K562 (cell line): Measurements from ENCODE around the gene RASIP1. TPM values are rescaled to one million over a fixed set of nuclear protein-coding genes. Genes with fewer than 3 reads are reported as not detected.

ENCODE experiments used
- ATF2 ChIP-seq: sonication (generic); formaldehyde crosslinking; IDR thresholded peaks from 2 replicates; pipeline ENCODE4 v1.8.1; 2022; ENCODE audit warnings: missing genetic modification reagents
- ATF3 ChIP-seq, 2 experiments: fragments of 450-650 bp in 1 of 2; sonication (generic) in 1 of 2; formaldehyde crosslinking in 1 of 2; IDR thresholded peaks in 1 of 2; conservative IDR thresholded peaks in 1 of 2; 2 replicates each; pipeline versions ENCODE4 v1.6.1 to v1.8.1; 2016 to 2023; ENCODE audit warnings: mild to moderate bottlenecking in 2 of 2, moderate library complexity in 2 of 2, inconsistent platforms in 1 of 2, missing genetic modification reagents in 1 of 2
- BCL6 ChIP-seq: fragments of 250-450 bp; sonication (Bioruptor Pico); IDR thresholded peaks from 2 replicates; pipeline ENCODE4 v1.4.0; 2020
- COPS2 ChIP-seq: fragments of 450-650 bp; conservative IDR thresholded peaks from 2 replicates; pipeline ENCODE4 v1.6.1; 2016; ENCODE audit warnings: mild to moderate bottlenecking, moderate library complexity
- EGR1 ChIP-seq: fragments of 450-650 bp; conservative IDR thresholded peaks from 2 replicates; pipeline ENCODE4 v1.6.1; 2017; ENCODE audit warnings: mild to moderate bottlenecking
- FOXA3 ChIP-seq, 2 experiments: fragments of 450-650 bp in 1 of 2; sonication (generic) in 1 of 2; formaldehyde crosslinking; IDR thresholded peaks in 1 of 2; conservative IDR thresholded peaks in 1 of 2; 2 replicates each; pipeline versions ENCODE4 v1.4.0 to v1.8.0; 2020 to 2022; ENCODE audit warnings: mild to moderate bottlenecking in 2 of 2, missing genetic modification reagents in 1 of 2
- GTF3C2 ChIP-seq: IDR thresholded peaks from 3 replicates; pipeline ENCODE4 v1.6.1; 2011; ENCODE audit warnings: borderline replicate concordance, mild to moderate bottlenecking, moderate library complexity; ENCODE audit not compliant: insufficient read length; ENCODE audit errors: extremely low read depth
- JUNB ChIP-seq: fragments of 450-650 bp; formaldehyde crosslinking; conservative IDR thresholded peaks from 2 replicates; pipeline ENCODE4 v1.4.0; 2020; ENCODE audit warnings: mild to moderate bottlenecking
- MAFK ChIP-seq: IDR thresholded peaks from 2 replicates; pipeline ENCODE4 v1.6.1; 2011; ENCODE audit warnings: low read length, improper control_type of control experiment
- RB1 ChIP-seq: fragments of 450-650 bp; IDR thresholded peaks from 2 replicates; pipeline ENCODE4 v1.6.1; 2017; ENCODE audit warnings: low read depth, mild to moderate bottlenecking
- TAL1 ChIP-seq: fragments of 450-650 bp; IDR thresholded peaks from 2 replicates; pipeline ENCODE4 v1.6.1; 2016; ENCODE audit warnings: mild to moderate bottlenecking
- ZC3H4 ChIP-seq: sonication (generic); formaldehyde crosslinking; IDR thresholded peaks from 2 replicates; pipeline ENCODE4 v1.9.0; 2021; ENCODE audit warnings: missing genetic modification reagents, borderline replicate concordance
- ZNF175 ChIP-seq: fragments of 200-800 bp; sonication (Bioruptor generic); IDR thresholded peaks from 2 replicates; pipeline ENCODE4 v1.6.1; 2016; ENCODE audit warnings: low read depth, mild to moderate bottlenecking, missing genetic modification characterization, missing compliant biosample characterization
- ZNF398 ChIP-seq: fragments of 250-450 bp; sonication (Bioruptor Pico); IDR thresholded peaks from 2 replicates; pipeline ENCODE4 v1.8.0; 2021; ENCODE audit warnings: moderate library complexity, mild to moderate bottlenecking, inconsistent platforms
- ZNF431 ChIP-seq: sonication (generic); formaldehyde crosslinking; IDR thresholded peaks from 2 replicates; pipeline ENCODE4 v1.8.0; 2022; ENCODE audit warnings: mild to moderate bottlenecking, missing genetic modification reagents
- ZNF766 ChIP-seq: fragments of 200-800 bp; sonication (Bioruptor generic); conservative IDR thresholded peaks from 2 replicates; pipeline ENCODE4 v1.6.1; 2016; ENCODE audit warnings: missing genetic modification characterization, missing compliant biosample characterization
- polyA plus RNA-seq, 8 experiments: library from polyadenylated mRNA; depleted of rRNA in 4 of 8; stranded (reverse) in 5 of 8; unstranded in 3 of 8; fragments of >200 nt; fragmentation: Nextera tagmentation in 2 of 8; fragmentation: Illumina TruSeq in 1 of 8; extraction: Ambion mirVana in 2 of 8; extraction: Trizol in 1 of 8; gene quantifications; 2 replicates each; pipeline versions ENCODE4 v1.2.1 to v1.2.3, GENCODE V29; 2011 to 2014; ENCODE audit warnings: inconsistent platforms in 1 of 8, missing spikeins in 1 of 8
- total RNA-seq, 7 experiments: library from RNA; depleted of rRNA in 6 of 7; stranded (reverse); fragments of >200 nt in 6 of 7; fragmentation: Illumina TruSeq in 2 of 7; extraction: Trizol in 2 of 7; gene quantifications; 2 replicates each; pipeline versions ENCODE4 v1.2.1 to v1.2.3, GENCODE V29; 2011 to 2021; ENCODE audit warnings: low replicate concordance in 1 of 7
- TF ChIP-seq, protein P1 (sequence below): sonication (generic); formaldehyde crosslinking; IDR thresholded peaks from 2 replicates; pipeline ENCODE4 v1.8.0; 2022; ENCODE audit warnings: mild to moderate bottlenecking, low read depth, missing genetic modification reagents

The RASIP1 gene
- total and polyA plus RNA-seq, 9 of the 15 experiments (the other 6 are each of a cell fraction or from before 2014, with no cell fraction given), result 0.20 to 4.7 (median 1.5) TPM

DNA sequence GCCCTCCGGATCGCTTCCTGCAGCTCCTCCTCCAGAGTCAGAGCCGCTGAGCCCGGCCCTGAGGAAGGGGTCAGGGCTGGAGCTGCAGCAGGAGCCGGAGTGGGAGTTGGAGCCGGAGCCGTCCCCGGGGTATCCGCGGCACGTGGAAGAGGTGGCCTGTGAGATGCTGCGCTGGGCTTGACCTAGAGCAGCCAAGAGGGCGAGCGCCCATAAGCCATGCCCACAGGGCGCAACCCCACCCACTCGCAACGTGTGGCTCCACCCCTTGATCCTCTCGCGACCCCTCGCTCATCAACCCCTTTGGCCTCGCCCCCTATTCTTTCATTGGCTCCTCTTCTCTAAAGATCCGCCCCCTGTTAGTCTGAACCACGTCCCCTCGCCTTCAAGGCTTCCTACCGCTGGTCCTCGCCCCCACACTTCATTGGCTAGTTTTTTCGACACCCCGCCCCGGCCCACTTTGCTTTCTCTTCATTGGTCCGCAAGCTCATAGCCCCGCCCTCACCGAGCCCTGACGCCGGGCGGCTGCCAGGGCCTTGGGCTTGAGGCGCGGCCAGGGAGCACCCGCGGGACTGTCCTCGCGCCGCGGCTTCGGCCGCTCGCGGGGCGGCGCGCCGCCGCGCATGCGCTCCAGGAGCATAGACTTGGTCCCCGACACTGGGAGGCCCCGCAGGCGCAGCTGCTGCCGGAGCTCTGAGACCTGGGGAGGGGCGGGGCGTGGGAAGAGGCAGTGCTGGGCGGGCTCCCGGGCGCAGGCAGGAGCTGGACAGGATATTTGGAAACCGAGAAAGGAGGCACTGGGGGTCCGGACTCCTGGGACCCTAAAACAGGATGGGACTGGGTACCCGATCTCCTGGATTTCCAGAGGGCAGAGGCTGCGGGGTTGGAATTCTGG is 26.3 kb downstream of the RASIP1 start (continued):
- TF ChIP-seq ATF3 (IDR thresholded peaks at IDR 0.05) (no peak), ATF3 (CRISPR knock-in tag; conservative IDR thresholded peaks at IDR 0.05) (no peak; the same call in 1 of the 2 replicates), FOXA3 (CRISPR knock-in tag; conservative IDR thresholded peaks at IDR 0.05 in 1 of 2, IDR thresholded peaks at IDR 0.05 in 1 of 2) (0 out of 4 replicates have a peak, but pooled peaks of 1 of the 2 experiments have one; percentile 26), ATF2 (no peak), TAL1 (no peak), JUNB (CRISPR knock-in tag) (no peak), ZNF398 (no peak), ZNF766 (CRISPR knock-in tag) (no peak), BCL6 (CRISPR knock-in tag) (no peak), MAFK (no peak), RB1 (peak; percentile 78), GTF3C2 (no peak), EGR1 (peak; percentile 56), ZNF175 (CRISPR knock-in tag) (no peak), COPS2 (no peak), ZC3H4 (CRISPR knock-in tag) (no peak), ZNF431 (CRISPR knock-in tag) (no peak)
- TF ChIP-seq, protein P1, sequence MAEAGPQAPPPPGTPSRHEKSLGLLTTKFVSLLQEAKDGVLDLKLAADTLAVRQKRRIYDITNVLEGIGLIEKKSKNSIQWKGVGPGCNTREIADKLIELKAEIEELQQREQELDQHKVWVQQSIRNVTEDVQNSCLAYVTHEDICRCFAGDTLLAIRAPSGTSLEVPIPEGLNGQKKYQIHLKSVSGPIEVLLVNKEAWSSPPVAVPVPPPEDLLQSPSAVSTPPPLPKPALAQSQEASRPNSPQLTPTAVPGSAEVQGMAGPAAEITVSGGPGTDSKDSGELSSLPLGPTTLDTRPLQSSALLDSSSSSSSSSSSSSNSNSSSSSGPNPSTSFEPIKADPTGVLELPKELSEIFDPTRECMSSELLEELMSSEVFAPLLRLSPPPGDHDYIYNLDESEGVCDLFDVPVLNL, result no peak
